ENCODE results near the gene ATXN7L1.

GRCh38 chr7:105693576-105693975 lies 182.8 kb downstream of the ATXN7L1 start:
- TF ChIP-seq TAF1 (IDR thresholded peaks at IDR 0.05; ENCODE audit: borderline replicate concordance, low read depth, low read length) (no peak), POLR2A (IDR thresholded peaks at IDR 0.05; ENCODE audit: low read depth, low read length) (no peak)
